Gastroesophageal sphincter (tissue), 3 donors: ENCODE results near the gene CYP46A1.

Source experiments
- EP300 ChIP-seq: sonication (generic); formaldehyde crosslinking; IDR thresholded peaks from one replicate; pipeline ENCODE4 v1.6.1; 2017; ENCODE audit warnings: antibody characterized with exemption, mild to moderate bottlenecking
- POLR2A ChIP-seq, 2 donors: fragments of 450-650 bp; IDR thresholded peaks; one replicate each; pipeline ENCODE4 v1.6.1; 2017; ENCODE audit warnings: antibody characterized with exemption in 2 of 2, mild to moderate bottlenecking in 2 of 2, moderate library complexity in 1 of 2
- POLR2AphosphoS5 ChIP-seq: sonication (generic); formaldehyde crosslinking; IDR thresholded peaks from one replicate; pipeline ENCODE4 v1.6.1; 2017; ENCODE audit warnings: antibody characterized with exemption
- TF ChIP-seq, protein P1 (sequence below), 4 experiments: fragments of 200-600 bp in 2 of 4; fragments of 450-650 bp in 2 of 4; sonication (generic) in 1 of 4; IDR thresholded peaks; one replicate each; pipeline ENCODE4 v1.5.1; 2017 to 2019; ENCODE audit warnings: antibody characterized with exemption in 4 of 4, mild to moderate bottlenecking in 2 of 4, moderate library complexity in 2 of 4

DNA sequence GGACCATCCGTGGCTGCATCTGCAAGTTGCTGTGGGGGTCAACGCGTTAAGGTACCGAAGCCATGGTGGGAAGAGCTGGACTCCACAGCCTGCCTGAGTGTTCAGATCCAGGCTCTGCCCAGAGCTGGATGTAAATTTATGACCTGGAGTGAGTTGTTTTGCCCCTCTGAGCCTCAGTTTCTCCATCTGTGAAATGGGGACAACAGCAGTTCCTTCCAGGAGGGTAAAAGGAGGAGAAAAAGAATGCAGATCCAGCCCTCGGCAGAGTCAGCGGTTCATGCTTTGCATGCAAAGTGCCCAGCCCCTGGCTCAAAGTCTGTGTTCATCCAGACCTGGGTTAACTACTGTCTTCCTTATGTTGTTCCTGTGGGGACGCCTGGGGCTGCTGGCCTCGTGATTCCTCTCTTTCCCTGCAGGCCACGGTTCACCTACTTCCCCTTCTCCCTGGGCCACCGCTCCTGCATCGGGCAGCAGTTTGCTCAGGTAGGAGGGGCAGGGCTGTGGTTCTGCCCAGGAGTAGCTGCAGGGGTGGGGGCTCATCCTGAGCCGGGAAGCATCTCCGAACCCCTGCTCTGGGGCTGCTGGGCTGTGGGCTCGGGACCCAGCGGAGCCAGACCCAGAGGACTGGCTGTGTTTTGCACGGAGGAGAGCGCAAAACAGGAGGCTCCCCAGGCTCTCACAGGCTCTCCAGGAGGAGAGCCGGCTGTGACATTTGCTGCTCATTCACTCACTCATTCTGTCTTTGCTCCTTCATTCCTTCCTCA is 41.9 kb downstream of the CYP46A1 start:
- no peak for TF ChIP-seq EP300
- TF ChIP-seq POLR2AphosphoS5: no peak
- TF ChIP-seq, protein P1, sequence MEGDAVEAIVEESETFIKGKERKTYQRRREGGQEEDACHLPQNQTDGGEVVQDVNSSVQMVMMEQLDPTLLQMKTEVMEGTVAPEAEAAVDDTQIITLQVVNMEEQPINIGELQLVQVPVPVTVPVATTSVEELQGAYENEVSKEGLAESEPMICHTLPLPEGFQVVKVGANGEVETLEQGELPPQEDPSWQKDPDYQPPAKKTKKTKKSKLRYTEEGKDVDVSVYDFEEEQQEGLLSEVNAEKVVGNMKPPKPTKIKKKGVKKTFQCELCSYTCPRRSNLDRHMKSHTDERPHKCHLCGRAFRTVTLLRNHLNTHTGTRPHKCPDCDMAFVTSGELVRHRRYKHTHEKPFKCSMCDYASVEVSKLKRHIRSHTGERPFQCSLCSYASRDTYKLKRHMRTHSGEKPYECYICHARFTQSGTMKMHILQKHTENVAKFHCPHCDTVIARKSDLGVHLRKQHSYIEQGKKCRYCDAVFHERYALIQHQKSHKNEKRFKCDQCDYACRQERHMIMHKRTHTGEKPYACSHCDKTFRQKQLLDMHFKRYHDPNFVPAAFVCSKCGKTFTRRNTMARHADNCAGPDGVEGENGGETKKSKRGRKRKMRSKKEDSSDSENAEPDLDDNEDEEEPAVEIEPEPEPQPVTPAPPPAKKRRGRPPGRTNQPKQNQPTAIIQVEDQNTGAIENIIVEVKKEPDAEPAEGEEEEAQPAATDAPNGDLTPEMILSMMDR (IDR thresholded peaks at IDR 0.05): no peak
- no peak for TF ChIP-seq POLR2A (IDR thresholded peaks at IDR 0.05)
